Ramos (cell line): Measurements from ENCODE around the gene TRMT1.
"Not testable (repeated sequence)": the region's sequence is repeated elsewhere in the genome, so short reads cannot be mapped to it uniquely, and the experiment has no call there.

Source experiments
- in situ Hi-C: fragments of 300-500 bp; cut with MboI; formaldehyde crosslinking; loops from one replicate; pipeline ENCODE4 v1.14.3; 2022; ENCODE audit warnings: low sequenced_read_pairs; ENCODE audit not compliant: unreplicated experiment

The TRMT1 gene

GRCh38 chr19:13116282-13117175, at the start of gene TRMT1:
TSS of gene TRMT1 (minus strand) at chr19:13116740. CDS start at chr19:13116399, 341 bp downstream.
- in situ Hi-C loops = no loop called here

- in situ Hi-C loops = not testable (repeated sequence)
Observed at GRCh38 chr19:13166151-13166550, 49.6 kb upstream of the TRMT1 start.

- in situ Hi-C loops = no loop called here
Observed at GRCh38 chr19:13165162-13165997, 48.8 kb upstream of the TRMT1 start.

- in situ Hi-C loops = no loop called here
Observed at GRCh38 chr19:13164343-13165161, 48.0 kb upstream of the TRMT1 start.

GRCh38 chr19:13163609-13164342, 47.2 kb upstream of the TRMT1 start:
- in situ Hi-C loops = no loop called here

- in situ Hi-C loops = no loop called here
Observed at GRCh38 chr19:13162724-13163608, 46.4 kb upstream of the TRMT1 start.

- in situ Hi-C loops = no loop called here
Observed at GRCh38 chr19:13160557-13160956, 44.0 kb upstream of the TRMT1 start.

GRCh38 chr19:13159713-13160112, 43.2 kb upstream of the TRMT1 start:
- in situ Hi-C loops = no loop called here

GRCh38 chr19:13155472-13156359, 39.2 kb upstream of the TRMT1 start:
- in situ Hi-C loops = no loop called here

GRCh38 chr19:13154911-13155471, 38.5 kb upstream of the TRMT1 start:
- in situ Hi-C loops = loop anchor here (5.0 kb wide), 1 partner anchor 48 kb away; no protein-coding TSS in a partner anchor

GRCh38 chr19:13154241-13154778, 37.8 kb upstream of the TRMT1 start:
- in situ Hi-C loops = loop anchor here (5.0 kb wide), 1 partner anchor 47 kb away; no protein-coding TSS in a partner anchor

GRCh38 chr19:13153569-13154240, 37.2 kb upstream of the TRMT1 start:
- in situ Hi-C loops = loop anchor here (5.0 kb wide), 1 partner anchor 46 kb away; no protein-coding TSS in a partner anchor

GRCh38 chr19:13152974-13153568, 36.5 kb upstream of the TRMT1 start:
- in situ Hi-C loops = loop anchor here (5.0 kb wide), 1 partner anchor 46 kb away; no protein-coding TSS in a partner anchor

- in situ Hi-C loops = loop anchor here (5.0 kb wide), 1 partner anchor 45 kb away; no protein-coding TSS in a partner anchor
Observed at GRCh38 chr19:13152356-13152973, 35.9 kb upstream of the TRMT1 start.

- in situ Hi-C loops = loop anchor here (5.0 kb wide), 1 partner anchor 44 kb away; no protein-coding TSS in a partner anchor
Observed at GRCh38 chr19:13151605-13152355, 35.2 kb upstream of the TRMT1 start.
